DMS 273 (cell line): ENCODE measurements around the gene GPLD1.

Experiments
- DNase-seq: peaks from one replicate; lab custom pipeline; 2025; ENCODE audit not compliant: unreplicated experiment; lab: John Stamatoyannopoulos, UW

Gene GPLD1

GRCh38 chr6:24500683-24501082, 11.3 kb upstream of the GPLD1 start:
- no peak for DNase-seq

- DNase-seq: no peak
Observed at GRCh38 chr6:24497254-24497970, 8.0 kb upstream of the GPLD1 start.

GRCh38 chr6:24494821-24495795, 5.7 kb upstream of the GPLD1 start, which contains the start of gene ALDH5A1:
Gene ALDH5A1 (plus strand): TSS chr6:24494969. CDS start chr6:24494997, 28 bp downstream.
- peak; percentile 89 for DNase-seq

- DNase-seq: no peak
Observed at GRCh38 chr6:24493945-24494820, 4.8 kb upstream of the GPLD1 start.

- peak; percentile 21 for DNase-seq
Observed at GRCh38 chr6:24492475-24492874, 3.1 kb upstream of the GPLD1 start.

GRCh38 chr6:24490948-24491347, 1.6 kb upstream of the GPLD1 start:
- no peak for DNase-seq

GRCh38 chr6:24489881-24490280, 503 bp upstream of the GPLD1 start:
- DNase-seq: no peak

GRCh38 chr6:24486065-24486464, 3.3 kb downstream of the GPLD1 start:
- DNase-seq: no peak

- no peak for DNase-seq
Observed at GRCh38 chr6:24484657-24485323, 4.6 kb downstream of the GPLD1 start.

GRCh38 chr6:24481449-24481848, 7.9 kb downstream of the GPLD1 start:
- no peak for DNase-seq

GRCh38 chr6:24480705-24481104, 8.7 kb downstream of the GPLD1 start:
- DNase-seq: no peak

GRCh38 chr6:24478903-24479302, 10.5 kb downstream of the GPLD1 start:
- no peak for DNase-seq

GRCh38 chr6:24477070-24477469, 12.3 kb downstream of the GPLD1 start:
- DNase-seq: no peak

- no peak for DNase-seq
Observed at GRCh38 chr6:24476631-24477030, 12.7 kb downstream of the GPLD1 start.

GRCh38 chr6:24472181-24472580, 17.2 kb downstream of the GPLD1 start:
- DNase-seq: no peak

GRCh38 chr6:24469811-24470210, 19.6 kb downstream of the GPLD1 start:
- DNase-seq: no peak

GRCh38 chr6:24464253-24465038, 24.9 kb downstream of the GPLD1 start:
- DNase-seq: no peak

- no peak for DNase-seq
Observed at GRCh38 chr6:24460966-24461365, 28.4 kb downstream of the GPLD1 start.

GRCh38 chr6:24458941-24459340, 30.4 kb downstream of the GPLD1 start:
- DNase-seq: no peak

- DNase-seq: peak; percentile 19
Observed at GRCh38 chr6:24458134-24458533, 31.2 kb downstream of the GPLD1 start.
